Measurements from ENCODE around the gene CENPA.
A peak's percentile ranks its signal among the peaks of the same experiment; 100 is the strongest.

CENPA gene

DNA sequence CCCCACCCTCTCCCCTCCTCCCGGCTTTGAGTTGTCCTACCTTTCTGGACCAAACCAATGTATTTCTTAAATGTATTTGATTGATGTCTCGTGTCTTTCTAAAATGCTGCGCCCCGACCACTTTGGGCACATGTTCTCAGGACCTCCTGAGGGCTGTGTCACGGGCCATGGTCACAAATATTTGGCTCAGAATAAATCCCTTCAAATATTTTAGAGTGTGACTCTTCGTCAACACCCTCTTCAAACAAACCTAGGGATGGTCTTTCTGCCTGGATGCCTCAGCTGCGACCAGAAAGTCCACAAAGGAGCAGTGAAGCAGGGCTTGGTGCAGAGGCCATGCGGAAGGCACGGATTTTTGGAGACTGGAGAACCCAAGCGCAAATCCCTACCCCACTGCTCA is 22.8 kb upstream of the CENPA start:
- no peak for DNase-seq

DNA sequence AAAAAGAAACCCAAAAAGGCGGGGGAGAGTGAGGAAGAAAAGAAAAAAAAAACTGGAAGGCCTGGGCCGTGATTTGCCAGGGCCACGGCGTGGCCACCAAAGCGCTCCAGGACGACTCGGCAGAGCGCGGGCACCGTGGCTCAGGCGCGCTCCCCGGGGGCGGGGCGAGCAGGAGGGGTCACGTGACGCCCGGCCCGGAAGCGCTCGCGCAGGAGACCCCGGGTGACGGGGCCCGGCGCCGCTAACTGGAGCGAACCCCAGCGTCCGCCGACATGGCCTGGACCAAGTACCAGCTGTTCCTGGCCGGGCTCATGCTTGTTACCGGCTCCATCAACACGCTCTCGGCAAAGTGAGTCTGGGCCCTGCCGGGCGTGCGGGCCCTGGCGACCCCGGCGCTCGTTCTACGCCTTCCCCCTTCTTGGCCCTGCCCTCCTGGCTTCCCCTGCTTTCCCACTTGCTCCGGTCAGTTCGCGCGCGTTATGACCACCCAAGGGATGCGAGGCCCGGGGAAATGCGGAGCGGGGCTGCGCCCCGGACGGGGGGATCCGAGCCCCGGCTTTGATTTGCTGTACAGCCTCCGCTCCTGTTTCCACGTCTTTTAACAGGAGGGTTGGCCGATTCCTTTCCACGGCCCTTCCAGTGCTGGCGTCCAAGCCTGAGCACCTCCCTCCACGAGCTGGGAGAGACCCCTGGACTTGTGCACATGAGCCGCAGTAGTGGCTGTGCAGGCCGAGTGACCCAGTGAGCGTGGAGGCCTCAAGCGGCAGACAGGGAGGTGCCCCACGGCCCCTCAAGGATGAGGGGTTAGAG is 21.6 kb upstream of the CENPA start, which contains the start of gene SLC35F6:
SLC35F6 (plus strand) TSS at position 207 of the 810 bp plus-strand sequence; CDS start at position 273, 66 bp downstream.
- DNase-seq, result peak; percentile 85

DNA sequence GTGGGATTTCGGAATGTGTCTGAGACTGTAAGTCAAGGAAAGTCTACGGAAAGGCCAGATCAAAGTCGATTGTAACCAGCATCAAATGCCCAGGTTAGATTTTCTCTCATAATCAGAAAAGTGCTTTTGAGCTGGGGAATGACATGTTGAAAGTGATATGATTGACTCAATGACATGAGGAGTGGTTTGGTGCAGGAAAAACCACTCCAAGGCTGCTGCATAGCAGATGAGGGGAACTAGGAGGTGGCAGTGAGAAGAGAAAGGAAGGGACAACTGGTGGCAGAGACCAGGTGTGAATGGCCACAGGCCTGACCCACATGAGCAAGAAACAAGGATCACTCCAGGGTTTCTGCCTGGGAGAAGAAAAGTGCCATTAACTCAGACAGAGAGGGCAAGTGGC is 20.9 kb upstream of the CENPA start:
- no peak for DNase-seq

DNA sequence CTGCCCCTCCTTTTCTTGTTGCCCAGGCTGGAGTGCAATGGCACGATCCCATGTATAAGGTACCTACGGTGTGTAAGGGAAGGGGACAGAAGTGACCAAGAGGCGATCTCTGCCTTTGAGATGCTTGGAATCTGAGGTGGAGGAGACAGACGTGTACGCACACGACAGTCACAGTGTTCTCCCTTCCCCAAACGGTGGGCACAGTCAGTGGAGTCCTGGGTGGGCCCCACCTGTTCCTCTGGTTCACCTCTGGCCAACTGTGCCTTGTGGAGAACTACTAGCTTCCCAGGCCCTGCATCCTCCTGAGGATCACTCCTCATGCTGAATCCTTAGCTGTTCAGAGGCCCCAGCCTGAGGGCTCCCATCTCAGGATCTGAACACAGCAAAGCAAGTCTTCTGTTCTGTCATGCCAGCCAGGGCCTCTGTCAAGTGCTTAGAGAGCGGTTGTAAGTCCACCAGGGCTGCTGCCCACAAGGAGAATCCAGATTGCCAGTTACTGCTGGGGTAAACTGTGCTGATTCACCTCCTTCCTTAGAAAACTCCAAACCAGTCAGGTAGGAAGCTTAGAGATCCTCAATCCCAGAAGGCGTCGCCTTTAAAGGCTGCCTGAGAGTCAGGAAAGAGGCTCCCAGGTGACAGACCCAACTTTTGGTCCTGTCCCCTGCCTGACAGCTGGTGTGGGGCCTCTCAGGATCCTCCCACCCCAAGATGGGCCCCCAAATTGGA is 20.2 kb upstream of the CENPA start:
- no peak for DNase-seq

DNA sequence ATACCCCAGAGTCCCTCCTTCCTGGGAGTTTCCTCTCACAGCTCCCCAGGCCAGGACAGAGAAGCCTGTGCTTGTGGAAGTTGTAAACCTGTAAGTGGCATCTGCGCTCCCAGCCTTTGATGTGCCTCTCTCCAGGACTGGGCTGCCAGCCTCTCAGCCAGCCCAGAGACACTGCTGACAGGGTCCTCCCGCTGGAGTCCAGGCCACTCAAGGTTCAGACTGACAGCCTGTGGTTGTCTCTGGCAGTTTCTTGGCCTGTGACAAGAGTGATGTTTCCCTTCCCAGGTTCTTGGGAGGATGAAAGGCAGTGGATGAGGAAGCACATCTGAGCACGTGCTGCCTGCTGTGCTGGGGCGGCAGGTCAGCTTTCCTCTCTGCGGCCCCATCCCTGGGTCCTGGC is 18.7 kb upstream of the CENPA start:
- no peak for DNase-seq

DNA sequence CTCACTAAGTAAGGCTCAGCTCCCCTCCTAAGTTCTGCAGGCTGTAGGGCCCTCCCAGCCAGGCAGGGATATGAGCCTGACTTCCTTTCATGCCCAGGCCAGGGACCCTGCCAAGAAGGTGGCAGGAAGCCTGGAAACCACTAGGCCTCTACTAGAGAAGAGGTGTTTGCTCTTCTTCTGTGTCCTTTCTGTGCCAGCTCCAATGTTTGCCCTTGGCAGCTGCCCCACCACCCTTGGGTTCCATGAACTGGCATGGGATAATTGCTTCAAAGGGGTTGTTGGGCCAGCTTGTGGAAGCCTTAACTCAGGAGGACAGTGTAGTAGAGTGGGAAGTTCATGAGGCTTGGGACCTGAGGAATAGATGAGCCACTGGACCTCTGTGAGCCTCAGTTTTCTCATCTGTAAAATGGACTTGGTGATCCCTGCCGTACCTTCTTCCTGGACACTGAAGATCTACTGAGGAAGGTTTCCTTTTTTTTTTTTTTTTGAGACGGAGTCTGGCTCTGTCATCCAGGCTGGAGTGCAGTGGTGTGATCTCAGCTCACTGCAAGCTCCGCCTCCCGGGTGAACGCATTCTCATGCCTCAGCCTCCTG is 17.9 kb upstream of the CENPA start:
- no peak for DNase-seq

DNA sequence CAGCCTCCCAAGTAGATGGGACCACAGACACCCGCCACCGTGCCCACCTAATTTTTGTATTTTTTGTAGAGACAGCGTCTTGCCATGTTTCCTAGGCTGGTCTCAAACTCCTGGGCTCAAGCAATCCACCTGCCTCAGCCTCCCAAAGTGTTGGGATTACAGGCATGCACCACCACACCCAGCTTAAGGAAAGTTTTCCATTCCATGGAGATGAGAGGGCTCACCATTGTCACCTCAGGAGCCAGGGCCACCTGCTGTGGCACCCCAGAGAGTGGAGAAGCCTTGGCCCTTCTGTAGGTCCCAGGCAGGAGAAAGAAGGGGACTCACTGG is 17.1 kb upstream of the CENPA start:
- DNase-seq, result no peak

DNA sequence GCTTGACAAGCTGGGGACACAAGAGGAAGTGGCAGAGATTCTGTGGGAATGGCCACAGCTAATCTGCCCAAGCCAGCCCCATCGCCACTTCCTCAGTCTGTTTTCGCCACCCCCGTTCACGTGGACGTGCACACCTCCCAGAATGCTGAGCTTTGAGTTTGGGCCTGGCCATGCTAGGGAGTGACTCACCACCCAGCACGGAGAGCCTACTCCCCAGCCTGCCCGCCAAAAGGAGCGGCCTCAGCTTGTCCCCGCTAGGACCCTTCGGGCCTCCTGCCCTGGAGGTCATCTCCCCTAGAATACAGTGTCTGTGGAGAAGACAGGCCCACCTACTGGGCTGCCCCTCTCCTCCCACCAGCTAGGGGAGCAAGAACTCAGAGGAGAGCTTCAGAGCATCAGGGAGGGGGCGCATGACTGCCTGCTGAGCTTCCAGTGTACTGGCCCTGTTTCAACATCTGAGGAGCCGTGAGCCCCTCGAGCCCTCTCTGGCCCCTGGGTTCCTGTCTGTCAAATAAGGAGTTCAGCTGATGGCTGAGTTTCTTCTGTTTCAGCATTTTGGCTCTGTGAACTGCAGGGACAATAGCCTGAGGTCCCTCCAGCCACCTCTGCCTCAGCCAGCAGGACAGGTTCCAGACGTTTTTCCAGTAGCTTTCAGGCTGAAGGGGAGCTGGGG is 16.6 kb upstream of the CENPA start:
- no peak for DNase-seq

DNA sequence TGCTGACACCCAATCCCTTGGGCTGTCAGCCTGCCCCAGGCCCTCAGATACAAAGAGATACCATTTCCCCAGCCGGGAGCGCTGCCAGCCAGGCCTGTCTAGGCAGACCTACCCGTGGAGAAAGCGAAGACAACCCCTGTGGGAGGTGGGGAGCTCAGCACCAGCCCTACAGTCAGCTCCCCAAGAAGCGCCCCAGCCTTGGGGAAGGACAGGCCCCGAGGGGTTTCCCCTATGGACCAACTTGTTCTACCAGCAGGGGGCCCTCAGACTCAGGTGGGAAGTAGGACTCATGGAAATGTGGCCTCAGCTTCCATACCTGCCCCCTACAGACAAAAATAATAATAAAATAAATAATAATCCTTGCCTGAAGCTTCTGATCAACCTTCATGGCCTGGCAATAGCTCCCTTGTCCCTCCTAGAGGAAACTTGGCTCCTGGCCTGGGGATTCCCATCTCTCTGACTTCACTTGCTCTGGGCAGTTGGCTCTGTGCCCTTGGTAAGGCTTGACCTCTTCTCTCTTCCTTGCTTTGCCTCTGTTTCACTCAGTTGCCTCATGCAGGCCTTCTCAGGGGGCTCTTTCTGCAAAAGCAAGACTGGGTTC is 14.8 kb upstream of the CENPA start:
- no peak for DNase-seq

DNA sequence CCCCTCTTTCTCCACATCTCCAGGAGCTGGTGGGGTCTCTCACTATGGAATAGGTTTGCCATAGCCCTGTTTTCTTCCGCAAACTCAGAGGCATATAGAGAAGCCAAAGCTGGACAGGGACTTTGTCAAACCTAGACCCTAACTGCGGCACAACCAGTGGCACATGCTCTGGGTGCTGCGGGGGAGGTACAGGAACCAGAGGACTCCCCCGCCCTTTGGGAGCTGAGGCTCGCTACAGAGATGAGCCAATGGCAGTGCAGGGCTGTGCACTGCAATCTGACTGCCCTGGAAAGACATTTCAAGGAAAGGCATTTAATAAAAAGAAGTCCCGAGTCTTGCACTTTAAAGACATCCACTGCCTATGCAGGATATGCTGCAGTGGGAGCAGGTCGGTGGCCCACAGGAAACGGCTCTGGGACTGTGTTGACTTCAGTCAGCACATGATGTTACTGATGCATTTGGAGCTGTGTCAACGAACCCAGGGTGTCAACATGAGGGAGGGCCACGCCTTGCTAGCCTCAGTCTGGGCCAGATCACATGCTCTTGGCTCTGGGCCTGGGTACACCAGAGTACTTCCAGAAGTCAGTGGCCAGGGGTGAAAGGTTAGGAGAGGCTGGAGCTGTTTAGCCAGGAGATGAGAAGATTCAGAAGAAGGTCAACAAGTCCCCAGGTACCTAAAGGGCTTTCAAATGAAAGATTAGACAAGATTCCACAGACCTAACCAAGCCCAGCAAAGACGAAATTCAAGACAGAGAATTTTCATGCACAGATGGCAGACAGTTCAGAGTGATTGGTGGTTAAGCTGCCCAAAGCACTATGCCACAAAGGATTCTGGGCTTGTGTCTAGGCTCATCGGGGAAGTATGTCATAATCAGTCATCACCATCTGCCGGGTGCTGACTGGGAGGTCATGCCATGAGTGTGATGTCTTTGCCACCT is 13.5 kb upstream of the CENPA start:
- DNase-seq, result no peak

DNA sequence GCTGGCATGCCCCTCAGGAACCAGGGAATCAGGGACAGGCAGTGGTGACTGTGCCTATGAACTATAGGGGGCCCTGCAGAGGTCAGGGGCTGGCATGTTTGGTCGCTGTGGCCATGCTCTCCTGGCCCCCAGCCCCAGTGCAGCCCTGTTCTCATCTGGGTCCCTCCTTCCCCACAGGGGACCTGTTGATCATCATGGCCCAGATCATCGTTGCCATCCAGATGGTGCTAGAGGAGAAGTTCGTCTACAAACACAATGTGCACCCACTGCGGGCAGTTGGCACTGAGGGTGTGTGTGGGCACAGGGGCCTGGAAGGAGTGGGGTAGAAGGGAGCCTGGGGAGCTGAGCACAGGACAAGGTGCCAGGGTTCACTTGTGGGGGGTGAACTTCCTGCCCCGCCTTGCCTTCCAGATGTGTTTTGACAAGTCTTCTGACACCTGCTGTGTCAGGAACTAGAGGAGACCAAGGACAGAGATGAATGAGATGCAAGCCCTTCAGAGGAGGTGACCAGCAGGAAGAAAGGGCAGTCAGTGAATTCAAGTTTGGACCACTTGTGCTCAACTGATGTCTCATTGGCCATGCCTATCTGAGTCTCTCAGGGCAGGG is 9.6 kb upstream of the CENPA start:
- DNase-seq, result no peak

DNA sequence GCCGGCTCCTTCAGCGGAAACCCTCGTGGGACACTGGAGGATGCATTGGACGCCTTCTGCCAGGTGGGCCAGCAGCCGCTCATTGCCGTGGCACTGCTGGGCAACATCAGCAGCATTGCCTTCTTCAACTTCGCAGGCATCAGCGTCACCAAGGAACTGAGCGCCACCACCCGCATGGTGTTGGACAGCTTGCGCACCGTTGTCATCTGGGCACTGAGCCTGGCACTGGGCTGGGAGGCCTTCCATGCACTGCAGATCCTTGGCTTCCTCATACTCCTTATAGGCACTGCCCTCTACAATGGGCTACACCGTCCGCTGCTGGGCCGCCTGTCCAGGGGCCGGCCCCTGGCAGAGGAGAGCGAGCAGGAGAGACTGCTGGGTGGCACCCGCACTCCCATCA is 7.8 kb upstream of the CENPA start:
- no peak for DNase-seq

DNA sequence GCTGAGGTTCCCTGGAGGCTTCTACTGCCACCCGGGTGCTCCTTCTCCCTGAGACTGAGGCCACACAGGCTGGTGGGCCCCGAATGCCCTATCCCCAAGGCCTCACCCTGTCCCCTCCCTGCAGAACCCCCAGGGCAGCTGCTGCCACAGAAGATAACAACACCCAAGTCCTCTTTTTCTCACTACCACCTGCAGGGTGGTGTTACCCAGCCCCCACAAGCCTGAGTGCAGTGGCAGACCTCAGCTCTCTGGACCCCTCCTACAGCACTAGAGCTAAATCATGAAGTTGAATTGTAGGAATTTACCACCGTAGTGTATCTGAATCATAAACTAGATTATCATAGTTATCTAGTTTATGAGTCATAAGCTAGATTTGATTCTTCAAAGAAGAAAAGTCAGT is 7.3 kb upstream of the CENPA start:
- no peak for DNase-seq

DNA sequence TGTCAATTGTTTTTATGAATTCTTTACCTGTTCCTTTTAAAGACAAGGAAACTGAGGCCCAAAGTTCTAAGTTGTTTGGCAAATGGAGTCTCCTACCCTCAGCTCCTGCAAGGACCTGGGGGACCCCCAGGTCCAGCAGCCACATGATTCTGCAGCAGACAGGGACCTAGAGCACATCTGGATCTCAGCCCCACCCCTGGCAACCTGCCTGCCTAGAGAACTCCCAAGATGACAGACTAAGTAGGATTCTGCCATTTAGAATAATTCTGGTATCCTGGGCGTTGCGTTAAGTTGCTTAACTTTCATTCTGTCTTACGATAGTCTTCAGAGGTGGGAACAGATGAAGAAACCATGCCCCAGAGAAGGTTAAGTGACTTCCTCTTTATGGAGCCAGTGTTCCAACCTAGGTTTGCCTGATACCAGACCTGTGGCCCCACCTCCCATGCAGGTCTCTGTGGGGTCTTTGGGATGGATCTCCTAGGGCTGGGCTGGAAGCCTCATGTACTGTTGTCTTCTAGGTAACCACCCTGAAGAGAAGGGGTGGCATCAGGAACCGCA is 5.6 kb upstream of the CENPA start:
- DNase-seq, result no peak

DNA sequence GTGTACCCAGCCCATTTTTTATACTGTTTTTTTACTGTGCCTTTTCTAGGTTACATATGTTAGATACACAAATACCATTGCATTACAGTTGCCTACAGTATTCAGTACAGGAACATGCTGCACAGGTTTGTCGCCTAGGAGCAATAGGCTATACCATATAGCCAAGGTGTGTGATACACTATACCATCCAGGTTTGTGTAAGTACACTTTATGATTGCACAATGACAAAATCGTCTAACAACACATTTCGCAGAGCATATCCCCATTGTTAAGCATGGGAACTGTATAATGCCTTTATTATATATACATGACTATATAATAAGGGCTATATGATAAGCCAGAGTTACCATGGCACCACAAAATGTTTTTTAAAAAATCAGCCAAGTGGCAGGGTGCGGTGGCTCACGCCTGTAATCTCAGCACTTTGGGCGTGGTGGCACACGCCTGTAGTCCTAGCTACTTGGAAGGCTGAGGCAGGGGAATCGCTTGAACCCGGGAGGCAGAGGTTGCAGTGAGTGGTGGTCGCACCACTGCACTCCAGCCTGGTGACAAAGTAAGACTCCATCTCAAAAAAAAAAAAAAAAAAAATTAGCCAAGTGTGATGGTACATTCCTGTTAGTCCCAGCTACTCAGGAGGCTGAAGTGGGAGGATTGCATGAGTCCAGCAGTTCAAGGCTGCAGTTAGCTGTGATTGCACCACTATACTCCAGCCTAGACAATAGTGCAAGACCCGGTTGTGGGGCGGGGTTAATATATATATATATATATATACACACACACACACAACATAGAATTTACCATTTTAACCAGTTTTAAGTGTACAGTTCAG is 2.8 kb upstream of the CENPA start:
- DNase-seq, result no peak

DNA sequence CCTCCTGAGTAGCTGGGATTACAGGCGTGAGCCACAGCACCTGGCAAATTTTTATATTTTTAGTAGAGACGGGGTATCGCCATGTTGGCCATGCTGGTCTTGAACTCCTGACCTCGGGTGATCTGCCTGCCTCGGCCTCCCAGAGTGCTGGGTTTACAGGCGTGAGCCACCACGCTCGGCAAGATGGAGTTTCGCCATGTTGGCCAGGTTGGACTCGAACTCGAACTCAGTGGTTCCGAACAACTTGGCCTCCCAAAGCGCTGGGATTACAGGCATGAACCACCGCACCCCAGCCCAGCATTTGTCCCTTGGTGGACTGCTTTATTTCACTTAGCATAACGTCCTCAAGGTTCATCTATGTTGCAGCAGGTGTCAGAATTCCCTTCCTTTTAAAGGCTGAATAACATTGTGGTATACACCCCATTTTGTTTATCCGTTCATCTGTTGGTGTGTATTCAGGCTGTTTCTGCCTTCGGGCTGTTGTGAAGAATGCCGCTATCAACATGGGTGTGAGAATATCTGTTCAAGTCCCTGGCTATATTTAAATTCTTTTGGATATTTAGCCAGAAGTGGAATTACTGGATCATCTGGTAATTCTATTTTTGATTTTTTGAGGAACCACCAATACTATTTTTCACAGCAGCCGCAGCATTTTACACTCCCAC is 1.2 kb upstream of the CENPA start:
- DNase-seq, result no peak

DNA sequence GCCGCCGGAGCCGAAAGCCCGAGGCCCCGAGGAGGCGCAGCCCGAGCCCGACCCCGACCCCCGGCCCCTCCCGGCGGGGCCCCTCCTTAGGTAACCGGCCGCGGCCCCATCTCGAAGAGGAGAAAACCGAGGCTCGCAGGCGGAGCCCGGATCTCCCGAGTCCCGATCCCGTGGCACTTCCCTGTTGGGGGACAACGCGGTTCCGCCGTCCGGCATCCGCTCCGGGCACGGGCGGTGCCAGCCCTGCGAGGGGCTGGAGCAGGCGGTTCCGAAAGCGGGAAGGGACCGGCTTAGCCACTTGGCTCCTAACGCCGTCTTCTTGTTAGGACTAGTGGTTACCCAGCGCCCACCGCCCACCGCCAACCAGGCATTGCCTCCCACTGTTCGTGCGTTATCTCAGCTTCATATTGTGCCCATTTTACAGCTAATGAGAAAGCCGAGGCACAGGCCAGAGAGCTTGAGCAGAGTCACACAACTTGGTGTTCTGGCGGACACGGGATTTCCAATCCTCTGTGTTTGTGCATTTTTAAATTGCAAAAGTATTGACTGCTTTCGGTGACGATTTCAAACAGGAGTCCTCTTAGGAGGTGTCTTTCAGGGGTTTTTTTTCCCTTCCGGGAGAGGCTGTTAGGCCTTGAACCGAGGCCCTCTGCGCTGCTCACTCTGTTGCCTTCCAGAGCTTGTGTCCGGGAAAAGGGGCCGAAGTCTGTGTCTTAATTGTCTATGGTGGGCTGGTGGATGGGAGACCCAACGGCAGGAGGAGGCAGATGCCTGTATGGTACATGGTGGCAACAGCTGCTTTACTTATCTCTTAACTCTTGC is 562 bp downstream of the CENPA start:
- DNase-seq, result no peak

DNA sequence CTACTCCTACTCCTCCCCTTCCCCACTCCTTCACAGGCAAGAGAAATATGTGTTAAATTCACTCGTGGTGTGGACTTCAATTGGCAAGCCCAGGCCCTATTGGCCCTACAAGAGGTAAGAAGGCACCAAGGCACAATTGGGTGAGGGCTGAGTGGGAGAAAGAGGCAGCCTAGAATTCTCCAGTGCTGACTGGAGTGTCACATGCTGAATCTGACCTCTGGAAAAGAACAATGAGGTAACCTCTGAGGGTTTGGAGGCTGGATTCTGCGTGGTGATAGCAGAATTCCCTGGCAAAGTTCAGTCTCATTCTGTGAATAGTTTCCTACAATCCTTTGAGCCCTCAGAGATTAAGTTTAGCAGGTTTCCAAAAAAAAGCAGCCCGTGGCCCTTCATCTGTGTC is 6.9 kb downstream of the CENPA start:
- DNase-seq, result no peak

DNA sequence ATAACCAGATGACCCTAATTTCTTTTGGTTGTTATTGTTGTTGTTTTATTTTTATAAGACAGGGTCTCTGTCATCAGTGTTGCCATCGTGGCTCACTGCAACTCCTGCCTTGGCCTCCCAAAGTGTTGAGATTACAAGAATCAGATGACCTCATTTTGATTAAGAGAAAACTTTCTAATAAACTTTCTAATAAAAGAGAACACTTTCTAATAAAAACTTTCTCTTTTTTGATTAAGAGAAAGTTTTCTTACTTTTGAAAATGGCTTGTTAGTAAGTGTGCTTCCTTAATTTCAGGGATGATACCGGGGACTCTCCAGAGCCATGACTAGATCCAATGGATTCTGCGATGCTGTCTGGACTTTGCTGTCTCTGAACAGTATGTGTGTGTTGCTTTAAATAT is 7.7 kb downstream of the CENPA start:
- DNase-seq, result no peak

All from 8988T (cell line).